ENCODE results near the gene MYO18A.

GRCh38 chr17:29214215-29215146 lies 34.3 kb upstream of the MYO18A start:
- TF ChIP-seq, protein P1, sequence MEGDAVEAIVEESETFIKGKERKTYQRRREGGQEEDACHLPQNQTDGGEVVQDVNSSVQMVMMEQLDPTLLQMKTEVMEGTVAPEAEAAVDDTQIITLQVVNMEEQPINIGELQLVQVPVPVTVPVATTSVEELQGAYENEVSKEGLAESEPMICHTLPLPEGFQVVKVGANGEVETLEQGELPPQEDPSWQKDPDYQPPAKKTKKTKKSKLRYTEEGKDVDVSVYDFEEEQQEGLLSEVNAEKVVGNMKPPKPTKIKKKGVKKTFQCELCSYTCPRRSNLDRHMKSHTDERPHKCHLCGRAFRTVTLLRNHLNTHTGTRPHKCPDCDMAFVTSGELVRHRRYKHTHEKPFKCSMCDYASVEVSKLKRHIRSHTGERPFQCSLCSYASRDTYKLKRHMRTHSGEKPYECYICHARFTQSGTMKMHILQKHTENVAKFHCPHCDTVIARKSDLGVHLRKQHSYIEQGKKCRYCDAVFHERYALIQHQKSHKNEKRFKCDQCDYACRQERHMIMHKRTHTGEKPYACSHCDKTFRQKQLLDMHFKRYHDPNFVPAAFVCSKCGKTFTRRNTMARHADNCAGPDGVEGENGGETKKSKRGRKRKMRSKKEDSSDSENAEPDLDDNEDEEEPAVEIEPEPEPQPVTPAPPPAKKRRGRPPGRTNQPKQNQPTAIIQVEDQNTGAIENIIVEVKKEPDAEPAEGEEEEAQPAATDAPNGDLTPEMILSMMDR (optimal IDR thresholded peaks at IDR 0.05 in 1 of 3, IDR thresholded peaks at IDR 0.05 in 1 of 3, conservative IDR thresholded peaks at IDR 0.05 in 1 of 3; ENCODE audit: extremely low read depth in 1 of 3, insufficient read depth in 2 of 3, low read length in 3 of 3), result no peak
- no peak for TF ChIP-seq EZH2 (IDR thresholded peaks at IDR 0.05; ENCODE audit: low read length)

Data from keratinocyte (primary cell).